Tibial artery (tissue), 4 donors: Measurements from ENCODE around the gene MAP1LC3B.

ENCODE experiments used
- DNase-seq, 2 donors: peaks; one replicate each; pipeline ENCODE4 v3.0.0-alpha.2; 2019
- H3K27ac ChIP-seq, 2 donors: fragments of 200-600 bp; sonication (generic) in 1 of 2; 1 replicate in 1 of 2; 2 replicates in 1 of 2; pipeline ENCODE4 v1.5.1; 2018 to 2019; ENCODE audit warnings: mild to moderate bottlenecking in 1 of 2
- H3K27me3 ChIP-seq, 2 donors: fragments of 200-600 bp; sonication (generic) in 1 of 2; one replicate each; pipeline versions ENCODE4 v1.5.1 to v1.6.0; 2016 to 2019
- H3K36me3 ChIP-seq, 3 donors: fragments of 200-600 bp; sonication (generic) in 2 of 3; one replicate each; pipeline ENCODE4 v1.5.1; 2016 to 2019; ENCODE audit warnings: mild to moderate bottlenecking in 2 of 3
- H3K4me1 ChIP-seq, 4 donors: fragments of 200-600 bp; sonication (generic) in 2 of 4; 1 replicate in 3 of 4; 2 replicates in 1 of 4; pipeline ENCODE4 v1.5.1; 2016 to 2019
- H3K4me3 ChIP-seq, 2 donors: fragments of 200-600 bp; sonication (generic) in 1 of 2; 1 replicate in 1 of 2; 2 replicates in 1 of 2; pipeline ENCODE4 v1.5.1; 2018 to 2019; ENCODE audit warnings: mild to moderate bottlenecking in 2 of 2
- H3K9me3 ChIP-seq, 3 donors: fragments of 200-600 bp; sonication (generic) in 1 of 3; one replicate each; pipeline ENCODE4 v1.5.1; 2016 to 2019
- CTCF ChIP-seq, 2 experiments: fragments of 200-600 bp in 1 of 2; fragments of 450-650 bp in 1 of 2; IDR thresholded peaks; one replicate each; pipeline ENCODE4 v1.5.1; 2017 to 2019; ENCODE audit warnings: antibody characterized with exemption in 2 of 2, mild to moderate bottlenecking in 1 of 2, moderate library complexity in 1 of 2
- intact Hi-C: fragments of 100-400 bp; cut with DNase I; formaldehyde crosslinking; loops from one replicate; pipeline ENCODE4 v1.15.0; 2023; ENCODE audit warnings: low total_unique reads

MAP1LC3B gene

GRCh38 chr16:87391950-87392820 lies at the start of gene MAP1LC3B:
MAP1LC3B (plus strand) TSS chr16:87392336; CDS start chr16:87392428, 92 bp downstream.
- DNase-seq, result peak; percentile 95 to 99
- Histone ChIP-seq H3K27ac (peak within 1 kb of the TSS; percentile 94 to 99), H3K4me1 (peaks cover 0 to 55% (median 29%) of the 10 kb centered on the region in 4 donors), H3K36me3 (no peaks in the 10 kb centered on the region), H3K9me3 (no peaks in the 10 kb centered on the region), H3K4me3 (peak within 1 kb of the TSS; percentile 68 to 84), H3K27me3 (no peaks in the 10 kb centered on the region)
- no peak for TF ChIP-seq CTCF (IDR thresholded peaks at IDR 0.05)
- intact Hi-C loops, result loop anchor here (2.0 to 10.0 kb wide), 2 partner anchors 101 to 163 kb away; partner anchors contain the start of gene ZCCHC14

- Histone ChIP-seq H3K9me3 (no peaks in the 10 kb centered on the region), H3K4me3 (no peak overlapping the region), H3K27me3 (no peaks in the 10 kb centered on the region), H3K36me3 (peaks cover 59 to 92% (median 82%) of the 10 kb centered on the region in 3 donors), H3K4me1 (no peaks in the 10 kb centered on the region), H3K27ac (no peak overlapping the region)
- intact Hi-C loops, result no loop called here
- TF ChIP-seq CTCF (IDR thresholded peaks at IDR 0.05), result no peak
- no peak for DNase-seq
Measured at GRCh38 chr16:87342504-87342903, 49.6 kb upstream of the MAP1LC3B start.

- Histone ChIP-seq H3K36me3 (peaks cover 59 to 93% (median 77%) of the 10 kb centered on the region in 3 donors), H3K9me3 (no peaks in the 10 kb centered on the region), H3K27ac (no peak overlapping the region), H3K4me1 (no peaks in the 10 kb centered on the region), H3K27me3 (no peaks in the 10 kb centered on the region), H3K4me3 (no peak overlapping the region)
- DNase-seq, result no peak
- intact Hi-C loops, result no loop called here
- TF ChIP-seq CTCF (IDR thresholded peaks at IDR 0.05), result no peak
Measured at GRCh38 chr16:87342978-87343752, 49.0 kb upstream of the MAP1LC3B start.

GRCh38 chr16:87343753-87344050 lies 48.4 kb upstream of the MAP1LC3B start:
- Histone ChIP-seq H3K9me3 (no peaks in the 10 kb centered on the region), H3K27ac (no peak overlapping the region), H3K27me3 (no peaks in the 10 kb centered on the region), H3K36me3 (peaks cover 58 to 93% (median 77%) of the 10 kb centered on the region in 3 donors), H3K4me3 (no peak overlapping the region), H3K4me1 (no peaks in the 10 kb centered on the region)
- intact Hi-C loops, result no loop called here
- no peak for TF ChIP-seq CTCF (IDR thresholded peaks at IDR 0.05)
- no peak for DNase-seq

- Histone ChIP-seq H3K27ac (no peak overlapping the region), H3K27me3 (no peaks in the 10 kb centered on the region), H3K9me3 (no peaks in the 10 kb centered on the region), H3K36me3 (peaks cover 52 to 91% (median 76%) of the 10 kb centered on the region in 3 donors), H3K4me3 (no peak overlapping the region), H3K4me1 (no peaks in the 10 kb centered on the region)
- intact Hi-C loops, result no loop called here
- TF ChIP-seq CTCF (IDR thresholded peaks at IDR 0.05), result no peak
- no peak for DNase-seq
Measured at GRCh38 chr16:87344165-87344930, 47.8 kb upstream of the MAP1LC3B start.
